Panc1 (cell line): Measurements from ENCODE around the gene OTULINL. TPM values are rescaled to one million over a fixed set of nuclear protein-coding genes. Genes with fewer than 3 reads are reported as not detected.

Experiments used
- ATAC-seq: fragments of 200-7000 bp; cut with Tn5 transposase; 2 replicates; pipeline ENCODE4 v1.9.1; 2020; ENCODE audit warnings: mild to moderate bottlenecking, moderate library complexity
- BruUV-seq: library from RNA; stranded (reverse); fragments of 400-500 nt; replicated peaks from 2 replicates; lab custom pipeline; 2021; lab: Mats Ljungman, UMichigan
- CTCF ChIA-PET: fragments of 300-600 bp; sonication (Branson Sonifier 250); formaldehyde crosslinking; loops from one replicate; lab custom pipeline; 2022; ENCODE audit warnings: antibody characterized with exemption; lab: Charles Lee
- POLR2A ChIA-PET: fragments of 300-600 bp; sonication (Branson Sonifier 250); formaldehyde crosslinking; loops from one replicate; lab custom pipeline; 2022; ENCODE audit warnings: antibody characterized with exemption; lab: Charles Lee
- DNase-seq: peaks from one replicate; pipeline ENCODE4 v3.0.0-alpha.2; 2010; ENCODE audit warnings: low read depth, low spot score
- H3K27ac ChIP-seq: 2 replicates; pipeline ENCODE4 v1.5.1; 2011; ENCODE audit warnings: mild to moderate bottlenecking, low read length, inconsistent platforms
- H3K27me3 ChIP-seq: fragments of 200-500 bp; sonication (Bioruptor generic); 2 replicates; pipeline ENCODE4 v1.6.0; 2014; ENCODE audit warnings: low read length, inconsistent platforms; ENCODE audit not compliant: control insufficient read depth, insufficient read depth
- H3K36me3 ChIP-seq: fragments of 200-500 bp; sonication (Bioruptor generic); 2 replicates; pipeline ENCODE4 v1.5.1; 2014; ENCODE audit warnings: inconsistent platforms, mild to moderate bottlenecking, low read length, moderate library complexity; ENCODE audit not compliant: control insufficient read depth, insufficient read depth
- H3K4me1 ChIP-seq: 2 replicates; pipeline ENCODE4 v1.5.1; 2011; ENCODE audit warnings: inconsistent platforms, mild to moderate bottlenecking, low read length, moderate library complexity; ENCODE audit not compliant: control insufficient read depth, insufficient read depth
- H3K4me3 ChIP-seq, 2 experiments: 2 replicates each; pipeline ENCODE4 v1.5.1; 2011 to 2012; ENCODE audit warnings: low read depth in 2 of 2, low read length in 2 of 2, mild to moderate bottlenecking in 2 of 2, inconsistent platforms in 1 of 2, moderate library complexity in 1 of 2
- H3K9me3 ChIP-seq: fragments of 200-500 bp; sonication (Bioruptor generic); 2 replicates; pipeline ENCODE4 v1.5.1; 2014; ENCODE audit warnings: low read depth, mild to moderate bottlenecking, inconsistent platforms, low read length, moderate library complexity; ENCODE audit not compliant: control insufficient read depth, insufficient read depth
- CTCF ChIP-seq: fragments of 450-650 bp; IDR thresholded peaks from 2 replicates; pipeline ENCODE4 v1.5.1; 2017; ENCODE audit warnings: mild to moderate bottlenecking
- POLR2AphosphoS5 ChIP-seq: IDR thresholded peaks from 2 replicates; pipeline ENCODE4 v1.6.1; 2012; ENCODE audit warnings: mild to moderate bottlenecking, low read depth, low read length, moderate library complexity
- REST ChIP-seq, 2 experiments: IDR thresholded peaks; 2 replicates each; pipeline ENCODE4 v1.6.1; 2011 to 2012; ENCODE audit warnings: low read depth in 2 of 2, control low read depth in 1 of 2, low read length in 1 of 2, mild to moderate bottlenecking in 1 of 2, moderate library complexity in 1 of 2; ENCODE audit not compliant: insufficient read depth in 1 of 2
- SIN3A ChIP-seq: IDR thresholded peaks from 2 replicates; pipeline ENCODE4 v1.6.1; 2012; ENCODE audit warnings: low read depth, mild to moderate bottlenecking, low read length, moderate library complexity, borderline replicate concordance; ENCODE audit not compliant: insufficient read depth
- TCF7L2 ChIP-seq: IDR thresholded peaks from 2 replicates; pipeline ENCODE4 v1.6.1; 2011; ENCODE audit warnings: mild to moderate bottlenecking, low read depth, low read length, inconsistent platforms
- in situ Hi-C: cut with HindIII; loops from 2 replicates; pipeline ENCODE4 v1.10.0; 2016; ENCODE audit warnings: low sequenced_read_pairs, low pct_unique_long_range_greater_than_20kb
- intact Hi-C: fragments of 100-400 bp; cut with micrococcal nuclease; formaldehyde crosslinking; loops from one replicate; pipeline ENCODE4 v1.10.0; 2022; ENCODE audit not compliant: unreplicated experiment
- total RNA-seq: library from RNA; stranded (reverse); gene quantifications from one replicate; pipeline ENCODE4 v1.2.1, GENCODE V29; 2021; ENCODE audit not compliant: unreplicated experiment

OTULINL gene
- total RNA-seq, 1 experiment from 2014 or later, result 1.8 TPM

DNA sequence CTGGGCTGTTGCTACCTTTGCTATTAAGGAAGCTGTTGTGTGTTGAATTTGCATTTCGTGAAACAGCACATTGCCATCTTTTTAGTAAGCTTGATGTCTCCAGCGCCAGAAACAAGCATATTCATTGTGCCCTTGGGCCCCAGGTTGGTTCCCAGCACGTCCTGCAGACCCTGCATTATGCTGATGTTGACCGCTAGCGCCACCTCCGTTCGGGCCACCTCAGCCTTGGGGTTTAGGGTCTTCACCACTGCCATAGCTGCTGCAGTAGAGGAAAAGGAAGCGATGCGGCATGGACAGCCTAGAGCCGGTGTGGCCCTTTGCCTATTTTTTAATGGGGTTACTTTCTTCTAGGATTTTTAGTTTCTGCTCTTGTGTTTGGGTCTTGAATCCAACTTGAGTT lies 59.2 kb downstream of the OTULINL start:
- Histone ChIP-seq H3K4me3 (no peak overlapping the region), H3K4me1 (no peaks in the 10 kb centered on the region), H3K27ac (no peak overlapping the region), H3K9me3 (no peaks in the 10 kb centered on the region), H3K27me3 (peaks cover 12% of the 10 kb centered on the region), H3K36me3 (no peaks in the 10 kb centered on the region)
- DNase-seq (no peak), ATAC-seq (no peak)
- POLR2A ChIA-PET, result interaction anchor here (0.6 kb wide), 1 partner anchor 411 kb away, joined by 3 read pairs; no protein-coding TSS in a partner anchor
- in situ Hi-C loops, result no loop called here
- intact Hi-C loops, result loop anchor here (10.0 kb wide), 1 partner anchor 236 kb away; no protein-coding TSS in a partner anchor
- CTCF ChIA-PET, result no interaction called here
- BruUV-seq, result no TSS peak
- TF ChIP-seq REST (IDR thresholded peaks at IDR 0.05; ENCODE audit: insufficient read depth in 1 of 2, low read depth in 2 of 2, low read length in 1 of 2) (no peak), TCF7L2 (no peak), CTCF (no peak), SIN3A (no peak), POLR2AphosphoS5 (no peak)

- no peaks in the 10 kb centered on the region for H3K36me3 ChIP-seq
- POLR2A ChIA-PET, result interaction anchor here (0.6 kb wide), 1 partner anchor 14 kb away, joined by 4 read pairs; no protein-coding TSS in a partner anchor
- no peak overlapping the region for H3K4me3 ChIP-seq
- no peaks in the 10 kb centered on the region for H3K9me3 ChIP-seq
- BruUV-seq, result no TSS peak
- no peak for TF ChIP-seq POLR2AphosphoS5
- no peak for TF ChIP-seq TCF7L2
- TF ChIP-seq CTCF, result no peak
- no peak for TF ChIP-seq REST (IDR thresholded peaks at IDR 0.05; ENCODE audit: insufficient read depth in 1 of 2, low read depth in 2 of 2, low read length in 1 of 2)
- no peak for TF ChIP-seq SIN3A
- DNase-seq (no peak), ATAC-seq (no peak)
- H3K4me1 ChIP-seq, result no peaks in the 10 kb centered on the region
- CTCF ChIA-PET, result interaction anchor here (0.7 kb wide), 1 partner anchor 273 kb away, joined by 3 read pairs; no protein-coding TSS in a partner anchor
- intact Hi-C loops (loop anchor here (10.0 kb wide), 1 partner anchor 240 kb away; no protein-coding TSS in a partner anchor), in situ Hi-C loops (no loop called here)
- H3K27ac ChIP-seq, result no peak overlapping the region
- peaks cover 8% of the 10 kb centered on the region for H3K27me3 ChIP-seq
Observed at GRCh38 chr5:14644623-14645237, 63.1 kb downstream of the OTULINL start.
